SU-DHL-6 (cell line): ENCODE data around the gene OR1L8.

Experiments used
- H2AFZ ChIP-seq: fragments of 200-600 bp; sonication (generic); 2 replicates; pipeline ENCODE4 v1.6.1; 2014; ENCODE audit warnings: low read depth, mild to moderate bottlenecking, moderate library complexity, mixed read lengths, antibody characterized with exemption, low read length; ENCODE audit not compliant: severe bottlenecking
- H3F3A ChIP-seq: fragments of 200-600 bp; shearing (Covaris generic); 2 replicates; pipeline ENCODE4 v1.6.0; 2016; ENCODE audit warnings: antibody characterized with exemption, mild to moderate bottlenecking; ENCODE audit not compliant: insufficient read depth
- H3K27ac ChIP-seq: fragments of 200-600 bp; sonication (generic); 2 replicates; pipeline ENCODE4 v1.5.1; 2016; ENCODE audit warnings: low read depth, mild to moderate bottlenecking, low read length, moderate library complexity, mixed read lengths
- H3K27me3 ChIP-seq: fragments of 200-600 bp; sonication (generic), shearing (Covaris generic); 2 replicates; pipeline ENCODE4 v1.6.0; 2014; ENCODE audit warnings: mild to moderate bottlenecking, low read length
- H3K36me3 ChIP-seq: fragments of 200-600 bp; sonication (generic); 2 replicates; pipeline ENCODE4 v1.6.1; 2014; ENCODE audit warnings: mild to moderate bottlenecking, low read length, mixed read lengths
- H3K4me2 ChIP-seq: fragments of 300-600, 200-600 bp; shearing (Covaris generic), sonication (generic); 2 replicates; pipeline ENCODE4 v1.6.0; 2014; ENCODE audit warnings: low read length, low read depth, mild to moderate bottlenecking; ENCODE audit not compliant: poor library complexity, severe bottlenecking
- H3K4me3 ChIP-seq: fragments of 200-600 bp; sonication (generic); 2 replicates; pipeline ENCODE4 v1.5.1; 2014; ENCODE audit warnings: antibody characterized with exemption, low read length, mild to moderate bottlenecking, mixed read lengths; ENCODE audit not compliant: insufficient read depth, poor library complexity, severe bottlenecking
- H3K79me2 ChIP-seq: fragments of 200-600 bp; sonication (generic); 2 replicates; pipeline ENCODE4 v1.6.1; 2014; ENCODE audit warnings: mild to moderate bottlenecking, low read length, moderate library complexity; ENCODE audit not compliant: insufficient read depth
- H3K9ac ChIP-seq: fragments of 200-600 bp; sonication (generic); 2 replicates; pipeline ENCODE4 v1.7.0; 2014; ENCODE audit warnings: mild to moderate bottlenecking, low read length
- H3K9me2 ChIP-seq: fragments of 200-600 bp; sonication (generic); replicated peaks from 2 replicates; pipeline ENCODE4 v1.6.1; 2014; ENCODE audit warnings: low read length; ENCODE audit not compliant: insufficient read depth
- H3K9me3 ChIP-seq: fragments of 200-600 bp; sonication (generic); 2 replicates; pipeline ENCODE4 v1.6.1; 2014; ENCODE audit warnings: low read length, mixed read lengths; ENCODE audit not compliant: insufficient read depth
- H4K20me1 ChIP-seq: fragments of 200-600 bp; sonication (generic); 2 replicates; pipeline ENCODE4 v1.6.1; 2014; ENCODE audit warnings: low read depth, mild to moderate bottlenecking, antibody characterized with exemption, low read length, moderate library complexity, mixed read lengths
- CTCF ChIP-seq: fragments of 200-600 bp; sonication (generic); IDR thresholded peaks from one replicate; pipeline ENCODE4 v1.5.1; 2017; ENCODE audit warnings: antibody characterized with exemption, mild to moderate bottlenecking, low read length, moderate library complexity; ENCODE audit not compliant: insufficient read depth, poor library complexity, severe bottlenecking
- EZH2phosphoT487 ChIP-seq: fragments of 200-600 bp; sonication (generic), shearing (Covaris generic); conservative IDR thresholded peaks from 2 replicates; pipeline ENCODE4 v1.6.1; 2018; ENCODE audit warnings: mild to moderate bottlenecking, antibody characterized with exemption, low read length, moderate library complexity, mixed read lengths

OR1L8 gene

GRCh38 chr9:122572456-122572855 is 10.7 kb downstream of the OR1L8 start:
- Histone ChIP-seq H3K27me3 (no peaks in the 10 kb centered on the region), H3K4me2 (no peak overlapping the region), H3K9me2 (no peaks in the 10 kb centered on the region), H3K36me3 (no peaks in the 10 kb centered on the region), H2AFZ (no peak overlapping the region), H3K27ac (no peak overlapping the region), H4K20me1 (no peaks in the 10 kb centered on the region), H3K4me3 (no peak overlapping the region), H3K9ac (no peak overlapping the region), H3K9me3 (no peaks in the 10 kb centered on the region), H3F3A (no peaks in the 10 kb centered on the region), H3K79me2 (no peaks in the 10 kb centered on the region)
- no peak for TF ChIP-seq EZH2phosphoT487
- TF ChIP-seq CTCF, result no peak

GRCh38 chr9:122567901-122568300 is 15.3 kb downstream of the OR1L8 start:
- no peaks in the 10 kb centered on the region for H3K36me3 ChIP-seq
- no peak overlapping the region for H3K27ac ChIP-seq
- H3K79me2 ChIP-seq, result no peaks in the 10 kb centered on the region
- H3K4me2 ChIP-seq, result no peak overlapping the region
- no peaks in the 10 kb centered on the region for H3F3A ChIP-seq
- no peaks in the 10 kb centered on the region for H3K9me2 ChIP-seq
- no peak overlapping the region for H3K4me3 ChIP-seq
- H2AFZ ChIP-seq, result no peak overlapping the region
- H3K9me3 ChIP-seq, result no peaks in the 10 kb centered on the region
- H4K20me1 ChIP-seq, result no peaks in the 10 kb centered on the region
- H3K27me3 ChIP-seq, result no peaks in the 10 kb centered on the region
- H3K9ac ChIP-seq, result no peak overlapping the region
- no peak for TF ChIP-seq CTCF
- TF ChIP-seq EZH2phosphoT487, result no peak

GRCh38 chr9:122562134-122562760 is 20.9 kb downstream of the OR1L8 start:
- H3F3A ChIP-seq, result no peaks in the 10 kb centered on the region
- H3K9me3 ChIP-seq, result no peaks in the 10 kb centered on the region
- no peak overlapping the region for H3K4me3 ChIP-seq
- no peaks in the 10 kb centered on the region for H3K27me3 ChIP-seq
- H3K9me2 ChIP-seq, result no peaks in the 10 kb centered on the region
- no peak overlapping the region for H3K9ac ChIP-seq
- no peaks in the 10 kb centered on the region for H4K20me1 ChIP-seq
- H3K36me3 ChIP-seq, result no peaks in the 10 kb centered on the region
- H3K27ac ChIP-seq, result no peak overlapping the region
- no peak overlapping the region for H3K4me2 ChIP-seq
- H3K79me2 ChIP-seq, result no peaks in the 10 kb centered on the region
- H2AFZ ChIP-seq, result no peak overlapping the region
- no peak for TF ChIP-seq CTCF
- TF ChIP-seq EZH2phosphoT487, result no peak

- H3K27me3 ChIP-seq, result no peaks in the 10 kb centered on the region
- no peak overlapping the region for H3K4me3 ChIP-seq
- H2AFZ ChIP-seq, result no peak overlapping the region
- H3K79me2 ChIP-seq, result no peaks in the 10 kb centered on the region
- no peak overlapping the region for H3K4me2 ChIP-seq
- no peaks in the 10 kb centered on the region for H3F3A ChIP-seq
- no peaks in the 10 kb centered on the region for H3K36me3 ChIP-seq
- no peak overlapping the region for H3K9ac ChIP-seq
- no peaks in the 10 kb centered on the region for H4K20me1 ChIP-seq
- TF ChIP-seq CTCF (no peak), EZH2phosphoT487 (no peak)
- H3K9me3 ChIP-seq, result no peaks in the 10 kb centered on the region
- H3K9me2 ChIP-seq, result no peaks in the 10 kb centered on the region
- no peak overlapping the region for H3K27ac ChIP-seq
These were observed 21.7 kb downstream of the OR1L8 start for GRCh38 chr9:122561446-122561845.
